Measurements from ENCODE around the gene PPP1R36.
A peak's percentile ranks its signal among the peaks of the same experiment; 100 is the strongest.

Gene PPP1R36

DNA sequence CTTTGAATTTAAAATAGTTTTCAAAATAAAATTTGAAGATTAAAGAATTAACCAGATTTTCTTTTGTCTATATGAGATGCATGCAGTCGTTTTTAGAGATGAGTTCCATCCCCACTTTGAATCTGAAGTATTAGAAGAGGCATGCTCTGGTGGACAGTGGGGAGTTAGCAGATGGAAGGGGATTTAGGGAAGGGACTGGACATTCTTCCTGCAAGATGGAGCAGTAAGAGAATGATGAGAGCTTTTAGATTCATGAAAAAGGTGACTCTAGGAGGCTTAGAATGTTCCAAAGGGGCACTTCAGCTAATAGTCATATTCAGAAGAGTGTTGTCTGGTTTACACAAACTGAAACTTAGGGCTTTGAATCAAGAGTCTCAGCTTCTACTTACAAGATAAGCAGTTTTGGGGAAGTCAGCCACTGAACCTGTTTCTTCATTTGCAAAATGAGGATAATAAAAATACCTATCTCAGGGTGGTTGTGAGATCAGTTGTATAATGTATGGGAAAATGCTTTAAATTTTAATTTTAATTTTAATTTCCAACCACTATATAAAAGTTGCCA is 41.5 kb upstream of the PPP1R36 start:
- Histone ChIP-seq H2BK120ac (ENCODE audit: low read depth, low read length) (no peak overlapping the region), H3K4me2 (ENCODE audit: low read length) (no peak overlapping the region), H3K4me3 (ENCODE audit: low read length) (no peak overlapping the region), H3K18ac (ENCODE audit: low read length) (no peak overlapping the region), H3K79me1 (ENCODE audit: low read length) (peaks cover 3% of the 10 kb centered on the region), H3K4me1 (ENCODE audit: control insufficient read depth, low read depth, low read length) (peaks cover 15% of the 10 kb centered on the region), H3K23ac (ENCODE audit: low read length) (no peak overlapping the region), H2AK5ac (ENCODE audit: low read length) (peak overlapping the region; percentile 11), H3K56ac (ENCODE audit: low read length) (peak overlapping the region; percentile 58), H3K27me3 (ENCODE audit: insufficient read depth, low read length, poor library complexity) (no peaks in the 10 kb centered on the region), H3K79me2 (ENCODE audit: control insufficient read depth, insufficient read depth, low read length) (peaks cover 56% of the 10 kb centered on the region), H4K8ac (ENCODE audit: low read depth, low read length) (no peak overlapping the region), H3K4ac (ENCODE audit: low read depth, low read length) (no peak overlapping the region), H3K36me3 (ENCODE audit: control insufficient read depth, insufficient read depth, low read length) (no peaks in the 10 kb centered on the region), H3K27ac (ENCODE audit: low read depth, low read length) (no peak overlapping the region), H4K5ac (ENCODE audit: low read length) (no peak overlapping the region), H3K9ac (ENCODE audit: low read length) (peak overlapping the region; percentile 41), H2BK15ac (replicated peaks; ENCODE audit: low read depth) (no peak overlapping the region), H2BK5ac (ENCODE audit: low read length) (no peak overlapping the region)
- no peak for DNase-seq
- WGBS (ENCODE audit: extremely low coverage, insufficient coverage, low lambda C conversion rate): no CpG with 5 or more reads among the region's 1 CpG

DNA sequence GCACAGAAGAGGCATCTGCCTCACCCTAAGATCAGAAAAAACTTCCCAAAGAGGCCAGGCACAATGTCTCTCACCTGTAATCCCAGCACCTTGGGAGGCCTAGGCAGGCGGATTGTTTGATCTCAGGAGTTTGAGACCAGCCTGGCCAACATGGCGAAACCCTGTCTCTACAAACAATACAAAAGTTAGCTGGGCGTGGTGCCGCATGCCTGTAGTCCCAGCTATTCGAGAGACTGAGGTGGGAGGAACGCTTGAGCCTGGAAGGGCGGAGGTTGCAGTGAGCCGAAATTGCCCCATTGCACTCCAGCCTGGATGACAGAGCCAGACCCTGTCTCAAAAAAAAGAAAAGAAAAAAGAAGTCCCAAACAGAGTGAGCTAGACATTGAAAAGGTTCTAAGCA is 40.7 kb upstream of the PPP1R36 start:
- H3K18ac ChIP-seq (ENCODE audit: low read length): no peak overlapping the region
- no peak overlapping the region for H4K5ac ChIP-seq (ENCODE audit: low read length)
- no peak overlapping the region for H2BK120ac ChIP-seq (ENCODE audit: low read depth, low read length)
- H2BK15ac ChIP-seq (replicated peaks; ENCODE audit: low read depth): no peak overlapping the region
- H3K23ac ChIP-seq (ENCODE audit: low read length): no peak overlapping the region
- no peak overlapping the region for H2AK5ac ChIP-seq (ENCODE audit: low read length)
- H3K4me1 ChIP-seq (ENCODE audit: control insufficient read depth, low read depth, low read length): peaks cover 15% of the 10 kb centered on the region
- peaks cover 57% of the 10 kb centered on the region for H3K79me2 ChIP-seq (ENCODE audit: control insufficient read depth, insufficient read depth, low read length)
- H4K8ac ChIP-seq (ENCODE audit: low read depth, low read length): no peak overlapping the region
- H3K4me2 ChIP-seq (ENCODE audit: low read length): no peak overlapping the region
- no peaks in the 10 kb centered on the region for H3K27me3 ChIP-seq (ENCODE audit: insufficient read depth, low read length, poor library complexity)
- DNase-seq: peak; percentile 89
- no peak overlapping the region for H3K4me3 ChIP-seq (ENCODE audit: low read length)
- H3K27ac ChIP-seq (ENCODE audit: low read depth, low read length): peak overlapping the region; percentile 41
- H3K4ac ChIP-seq (ENCODE audit: low read depth, low read length): no peak overlapping the region
- no peaks in the 10 kb centered on the region for H3K36me3 ChIP-seq (ENCODE audit: control insufficient read depth, insufficient read depth, low read length)
- no peak overlapping the region for H2BK5ac ChIP-seq (ENCODE audit: low read length)
- H3K9ac ChIP-seq (ENCODE audit: low read length): peak overlapping the region; percentile 28
- peak overlapping the region; percentile 66 for H3K56ac ChIP-seq (ENCODE audit: low read length)
- peaks cover 3% of the 10 kb centered on the region for H3K79me1 ChIP-seq (ENCODE audit: low read length)
- WGBS (ENCODE audit: extremely low coverage, insufficient coverage, low lambda C conversion rate): no CpG with 5 or more reads among the region's 8 CpGs

DNA sequence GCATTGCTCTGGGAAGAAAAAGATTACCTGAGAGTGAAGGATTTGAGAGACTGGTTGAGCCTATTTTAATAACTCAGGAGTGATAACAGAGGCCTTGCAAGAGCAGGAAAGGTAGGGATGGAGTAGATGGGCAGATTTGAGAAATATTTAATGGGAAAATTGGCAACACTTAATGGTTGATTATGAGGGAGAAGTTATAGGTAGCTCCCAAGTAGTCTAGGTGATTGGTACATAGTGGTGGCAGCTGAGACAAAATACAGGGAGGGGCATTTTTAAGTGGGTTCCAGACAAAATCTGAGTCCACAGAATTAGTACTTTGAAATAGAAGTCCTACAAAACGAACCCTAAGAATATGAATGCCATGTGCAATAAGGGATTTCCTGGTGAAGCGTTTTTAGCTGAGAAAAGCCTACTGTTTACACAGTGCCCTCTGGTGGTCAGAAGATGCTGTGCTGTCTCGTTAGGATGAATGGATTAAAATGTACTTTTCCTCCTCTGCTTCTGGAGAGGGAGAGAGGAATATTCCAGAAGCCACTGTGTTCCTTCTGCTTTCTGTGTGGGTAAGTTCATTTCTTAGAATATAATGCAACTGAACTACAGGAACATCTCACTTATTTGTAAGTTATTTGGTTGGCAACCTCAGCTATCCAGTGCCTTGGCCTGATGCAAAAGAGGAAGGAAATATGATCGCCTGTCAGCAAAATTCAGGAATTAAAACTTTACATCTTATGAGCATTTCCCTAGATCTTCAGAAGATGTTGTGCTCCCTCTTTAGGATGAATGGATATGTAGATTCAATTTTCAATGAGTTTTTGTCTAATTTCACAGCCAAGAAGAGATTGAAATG is 38.7 kb upstream of the PPP1R36 start:
- no peak overlapping the region for H2AK5ac ChIP-seq (ENCODE audit: low read length)
- H3K4me3 ChIP-seq (ENCODE audit: low read length): no peak overlapping the region
- peak overlapping the region; percentile 46 for H3K9ac ChIP-seq (ENCODE audit: low read length)
- H3K18ac ChIP-seq (ENCODE audit: low read length): peak overlapping the region; percentile 18
- H4K8ac ChIP-seq (ENCODE audit: low read depth, low read length): no peak overlapping the region
- H2BK120ac ChIP-seq (ENCODE audit: low read depth, low read length): no peak overlapping the region
- peak; percentile 77 for DNase-seq
- peak overlapping the region; percentile 17 for H3K27ac ChIP-seq (ENCODE audit: low read depth, low read length)
- H2BK15ac ChIP-seq (replicated peaks; ENCODE audit: low read depth): no peak overlapping the region
- no peak overlapping the region for H4K5ac ChIP-seq (ENCODE audit: low read length)
- H3K56ac ChIP-seq (ENCODE audit: low read length): peak overlapping the region; percentile 61
- WGBS (ENCODE audit: extremely low coverage, insufficient coverage, low lambda C conversion rate): no CpG with 5 or more reads among the region's 4 CpGs
- H3K79me2 ChIP-seq (ENCODE audit: control insufficient read depth, insufficient read depth, low read length): peaks cover 62% of the 10 kb centered on the region
- H3K23ac ChIP-seq (ENCODE audit: low read length): no peak overlapping the region
- H2BK5ac ChIP-seq (ENCODE audit: low read length): no peak overlapping the region
- H3K79me1 ChIP-seq (ENCODE audit: low read length): peaks cover 3% of the 10 kb centered on the region
- peaks cover 15% of the 10 kb centered on the region for H3K4me1 ChIP-seq (ENCODE audit: control insufficient read depth, low read depth, low read length)
- H3K27me3 ChIP-seq (ENCODE audit: insufficient read depth, low read length, poor library complexity): no peaks in the 10 kb centered on the region
- no peak overlapping the region for H3K4ac ChIP-seq (ENCODE audit: low read depth, low read length)
- H3K4me2 ChIP-seq (ENCODE audit: low read length): no peak overlapping the region
- no peaks in the 10 kb centered on the region for H3K36me3 ChIP-seq (ENCODE audit: control insufficient read depth, insufficient read depth, low read length)

DNA sequence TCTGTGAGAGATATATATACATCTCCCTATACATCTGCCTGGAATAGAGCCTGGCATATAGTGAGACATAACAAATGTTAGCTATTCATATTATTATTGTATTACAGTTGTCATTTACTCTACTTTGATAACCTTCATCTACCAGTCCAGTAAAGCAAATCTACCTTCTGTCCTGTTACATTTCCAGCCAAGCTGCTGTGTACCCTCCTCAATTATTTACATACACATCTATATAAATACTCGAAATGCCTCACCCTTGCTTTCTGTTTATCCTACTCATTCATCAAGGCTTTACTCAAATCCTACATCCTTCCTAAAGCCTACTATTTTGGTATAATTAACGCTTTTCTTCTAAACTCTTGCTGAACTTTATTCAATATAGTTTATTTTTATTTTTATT is 36.5 kb upstream of the PPP1R36 start:
- no peak overlapping the region for H4K5ac ChIP-seq (ENCODE audit: low read length)

DNA sequence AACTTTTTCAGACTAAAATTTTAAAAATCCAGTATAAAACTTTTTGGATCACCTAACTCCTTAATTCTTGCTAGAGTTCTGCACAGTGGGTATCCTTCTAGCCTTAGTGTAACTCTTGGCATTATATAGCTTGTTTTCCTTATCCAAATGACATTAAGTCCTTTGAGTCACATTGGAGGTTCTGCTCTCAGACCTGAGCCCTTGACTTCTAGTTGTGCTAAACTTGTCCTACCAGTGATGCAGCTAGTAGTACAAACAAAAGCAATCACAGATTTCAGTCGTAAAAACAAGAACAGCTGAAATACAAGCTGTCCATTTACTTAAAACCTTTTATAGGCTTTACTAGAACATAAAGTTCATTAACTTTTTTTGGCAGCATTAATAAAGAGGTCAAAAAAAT is 34.7 kb upstream of the PPP1R36 start:
- Histone ChIP-seq H3K9ac (ENCODE audit: low read length) (no peak overlapping the region), H3K27ac (ENCODE audit: low read depth, low read length) (no peak overlapping the region), H2AK5ac (ENCODE audit: low read length) (no peak overlapping the region), H3K27me3 (ENCODE audit: insufficient read depth, low read length, poor library complexity) (no peaks in the 10 kb centered on the region), H2BK120ac (ENCODE audit: low read depth, low read length) (no peak overlapping the region), H3K23ac (ENCODE audit: low read length) (no peak overlapping the region), H3K79me2 (ENCODE audit: control insufficient read depth, insufficient read depth, low read length) (peaks cover 52% of the 10 kb centered on the region), H2BK15ac (replicated peaks; ENCODE audit: low read depth) (no peak overlapping the region), H3K56ac (ENCODE audit: low read length) (no peak overlapping the region), H3K4me3 (ENCODE audit: low read length) (no peak overlapping the region), H2BK5ac (ENCODE audit: low read length) (no peak overlapping the region), H3K79me1 (ENCODE audit: low read length) (peaks cover 6% of the 10 kb centered on the region), H3K4ac (ENCODE audit: low read depth, low read length) (no peak overlapping the region), H3K4me2 (ENCODE audit: low read length) (no peak overlapping the region), H3K4me1 (ENCODE audit: control insufficient read depth, low read depth, low read length) (peaks cover 5% of the 10 kb centered on the region), H4K8ac (ENCODE audit: low read depth, low read length) (no peak overlapping the region), H3K36me3 (ENCODE audit: control insufficient read depth, insufficient read depth, low read length) (no peaks in the 10 kb centered on the region), H3K18ac (ENCODE audit: low read length) (no peak overlapping the region), H4K5ac (ENCODE audit: low read length) (no peak overlapping the region)
- WGBS (ENCODE audit: extremely low coverage, insufficient coverage, low lambda C conversion rate): no CpG with 5 or more reads among the region's 1 CpG
- no peak for DNase-seq

More for the DNA sequence above, 36.5 kb upstream of the PPP1R36 start:
- Histone ChIP-seq H3K23ac (ENCODE audit: low read length) (no peak overlapping the region), H2BK120ac (ENCODE audit: low read depth, low read length) (no peak overlapping the region), H3K4ac (ENCODE audit: low read depth, low read length) (no peak overlapping the region), H3K56ac (ENCODE audit: low read length) (no peak overlapping the region), H2BK5ac (ENCODE audit: low read length) (no peak overlapping the region), H3K4me2 (ENCODE audit: low read length) (no peak overlapping the region), H3K79me1 (ENCODE audit: low read length) (peaks cover 6% of the 10 kb centered on the region), H3K9ac (ENCODE audit: low read length) (no peak overlapping the region), H3K27me3 (ENCODE audit: insufficient read depth, low read length, poor library complexity) (no peaks in the 10 kb centered on the region), H2BK15ac (replicated peaks; ENCODE audit: low read depth) (no peak overlapping the region), H3K79me2 (ENCODE audit: control insufficient read depth, insufficient read depth, low read length) (peaks cover 56% of the 10 kb centered on the region), H3K4me3 (ENCODE audit: low read length) (no peak overlapping the region), H2AK5ac (ENCODE audit: low read length) (no peak overlapping the region), H3K27ac (ENCODE audit: low read depth, low read length) (no peak overlapping the region), H3K4me1 (ENCODE audit: control insufficient read depth, low read depth, low read length) (peaks cover 11% of the 10 kb centered on the region), H3K18ac (ENCODE audit: low read length) (no peak overlapping the region), H3K36me3 (ENCODE audit: control insufficient read depth, insufficient read depth, low read length) (no peaks in the 10 kb centered on the region), H4K8ac (ENCODE audit: low read depth, low read length) (no peak overlapping the region)
- no peak for DNase-seq
- WGBS (ENCODE audit: extremely low coverage, insufficient coverage, low lambda C conversion rate): 100% methylated on average over 1 of the region's 2 CpGs
